GM12878 (cell line): Measurements from ENCODE around the gene IFNLR1.

ENCODE experiments used
- ATF3 ChIP-seq: IDR thresholded peaks from 2 replicates; pipeline ENCODE4 v1.6.1; 2011; ENCODE audit warnings: low read depth, mild to moderate bottlenecking, low read length, moderate library complexity, borderline replicate concordance; ENCODE audit errors: extremely low read depth
- IRF4 ChIP-seq: IDR thresholded peaks from 2 replicates; pipeline ENCODE4 v1.6.1; 2011; ENCODE audit warnings: low read depth, low read length

- TF ChIP-seq IRF4 = no peak
- no peak for TF ChIP-seq ATF3
These were observed 25.3 kb upstream of the IFNLR1 start for GRCh38 chr1:24212376-24212775.
